SK-N-SH (cell line): Measurements from ENCODE around the gene TBK1. TPM values are rescaled to one million over a fixed set of nuclear protein-coding genes. Genes with fewer than 3 reads are reported as not detected.

Experiments
- CTCF ChIA-PET: fragments of 300-600, 350-600 bp; formaldehyde crosslinking; extraction: SDS; loops from one replicate; lab custom pipeline; 2021; lab: Yijun Ruan, JAX
- POLR2A ChIA-PET: fragments of 350-600 bp; sonication (Branson Sonifier 250); formaldehyde crosslinking; extraction: SDS; loops from one replicate; lab custom pipeline; 2020; ENCODE audit warnings: antibody characterized with exemption, inconsistent platforms; lab: Yijun Ruan, JAX
- DNase-seq: peaks from one replicate; pipeline ENCODE4 v3.0.0; 2012
- H2AFZ ChIP-seq: fragments of 200-600 bp; sonication (generic); 2 replicates; pipeline ENCODE4 v1.8.1; 2016; ENCODE audit warnings: antibody characterized with exemption, mild to moderate bottlenecking, low read depth
- H3F3A ChIP-seq: fragments of 200-600 bp; sonication (generic); replicated peaks from 2 replicates; pipeline ENCODE3; 2016; ENCODE audit warnings: antibody characterized with exemption, mild to moderate bottlenecking; ENCODE audit not compliant: insufficient read depth
- H3K27ac ChIP-seq, 2 experiments: fragments of 200-500 bp in 1 of 2; fragments of 200-600 bp in 1 of 2; sonication (Bioruptor generic) in 1 of 2; sonication (generic), shearing (Covaris generic) in 1 of 2; 2 replicates each; pipeline versions ENCODE4 v1.5.1 to v1.6.1; 2014 to 2016; ENCODE audit warnings: low read depth in 2 of 2, inconsistent platforms in 1 of 2, low read length in 1 of 2, mild to moderate bottlenecking in 1 of 2, mixed read lengths in 1 of 2
- H3K27me3 ChIP-seq: fragments of 200-600 bp; sonication (generic), shearing (Covaris generic); 2 replicates; pipeline ENCODE4 v1.6.1; 2016; ENCODE audit warnings: mixed run types; ENCODE audit not compliant: insufficient read depth
- H3K36me3 ChIP-seq, 2 experiments: fragments of 200-500 bp in 1 of 2; fragments of 200-600 bp in 1 of 2; sonication (Bioruptor generic) in 1 of 2; sonication (generic) in 1 of 2; replicated peaks in 1 of 2; 2 replicates each; pipeline versions ENCODE3 to v1.5.1; 2014 to 2016; ENCODE audit warnings: low read length in 1 of 2, mild to moderate bottlenecking in 1 of 2; ENCODE audit not compliant: insufficient read depth in 2 of 2, control insufficient read depth in 1 of 2
- H3K4me1 ChIP-seq, 2 experiments: fragments of 200-500 bp in 1 of 2; fragments of 200-600 bp in 1 of 2; sonication (Bioruptor generic) in 1 of 2; sonication (generic), shearing (Covaris generic) in 1 of 2; 2 replicates each; pipeline versions ENCODE4 v1.5.1 to v1.6.1; 2014 to 2016; ENCODE audit warnings: low read depth in 1 of 2, low read length in 1 of 2, mixed run types in 1 of 2; ENCODE audit not compliant: insufficient read depth in 2 of 2, control insufficient read depth in 1 of 2
- H3K4me2 ChIP-seq: fragments of 200-600 bp; sonication (generic), shearing (Covaris generic); 2 replicates; pipeline ENCODE4 v1.6.1; 2017; ENCODE audit warnings: mixed run types
- H3K4me3 ChIP-seq, 2 experiments: fragments of 200-500 bp in 1 of 2; fragments of 200-600 bp in 1 of 2; sonication (Bioruptor generic) in 1 of 2; sonication (generic), shearing (Covaris generic) in 1 of 2; 2 replicates each; pipeline versions ENCODE4 v1.5.1 to v1.8.1; 2014 to 2016; ENCODE audit warnings: low read depth in 2 of 2, inconsistent platforms in 1 of 2, low read length in 1 of 2, mild to moderate bottlenecking in 1 of 2, mixed read lengths in 1 of 2, moderate library complexity in 1 of 2
- H3K79me2 ChIP-seq: fragments of 200-600 bp; sonication (generic); 2 replicates; pipeline ENCODE4 v1.8.1; 2017; ENCODE audit warnings: mild to moderate bottlenecking; ENCODE audit not compliant: insufficient read depth
- H3K9ac ChIP-seq: fragments of 200-600 bp; sonication (generic); 2 replicates; pipeline ENCODE4 v1.6.1; 2017; ENCODE audit warnings: mixed run types
- H3K9me2 ChIP-seq: fragments of 200-600 bp; sonication (generic); 2 replicates; pipeline ENCODE4 v1.6.1; 2017; ENCODE audit warnings: mixed run types
- H3K9me3 ChIP-seq: fragments of 200-600 bp; sonication (generic); 2 replicates; pipeline ENCODE4 v1.6.1; 2017; ENCODE audit warnings: mixed run types, mild to moderate bottlenecking, moderate library complexity
- H4K20me1 ChIP-seq: fragments of 200-600 bp; sonication (generic); 2 replicates; pipeline ENCODE4 v1.6.1; 2017; ENCODE audit warnings: mild to moderate bottlenecking, mixed run types; ENCODE audit not compliant: insufficient read depth
- CHD2 ChIP-seq: fragments of 150-350 bp; IDR thresholded peaks from 2 replicates; pipeline ENCODE4 v1.6.1; 2018; ENCODE audit warnings: low read length; ENCODE audit not compliant: partially characterized antibody
- EP300 ChIP-seq, 2 experiments: IDR thresholded peaks; 2 replicates each; pipeline versions ENCODE4 v1.4.0 to v1.6.1; 2012; ENCODE audit warnings: borderline replicate concordance in 1 of 2, low read depth in 1 of 2, low read length in 1 of 2
- FOSL2 ChIP-seq: IDR thresholded peaks from 2 replicates; pipeline ENCODE4 v1.4.0; 2012; ENCODE audit warnings: low read depth, mild to moderate bottlenecking, moderate library complexity, borderline replicate concordance
- FOXJ3 ChIP-seq: sonication (generic); formaldehyde crosslinking; IDR thresholded peaks from 2 replicates; pipeline ENCODE4 v1.5.1; 2020; ENCODE audit warnings: mild to moderate bottlenecking, missing genetic modification reagents
- FOXM1 ChIP-seq: IDR thresholded peaks from 2 replicates; pipeline ENCODE4 v1.4.0; 2012; ENCODE audit warnings: low read depth, mild to moderate bottlenecking
- GABPA ChIP-seq: IDR thresholded peaks from 2 replicates; pipeline ENCODE4 v1.4.0; 2012; ENCODE audit warnings: low read depth, mild to moderate bottlenecking
- GATA2 ChIP-seq: sonication (generic); formaldehyde crosslinking; IDR thresholded peaks from 2 replicates; pipeline ENCODE4 v1.5.0; 2020; ENCODE audit warnings: mild to moderate bottlenecking, missing genetic modification reagents
- JUND ChIP-seq: IDR thresholded peaks from 2 replicates; pipeline ENCODE4 v1.4.0; 2012
- MEF2A ChIP-seq: IDR thresholded peaks from 2 replicates; pipeline ENCODE4 v1.4.0; 2012; ENCODE audit warnings: low read depth, borderline replicate concordance
- MXI1 ChIP-seq: IDR thresholded peaks from 2 replicates; pipeline ENCODE4 v1.6.1; 2012; ENCODE audit warnings: mild to moderate bottlenecking, low read depth, low read length, improper control_type of control experiment
- NRF1 ChIP-seq: IDR thresholded peaks from 2 replicates; pipeline ENCODE4 v1.6.1; 2012; ENCODE audit warnings: low read depth, mild to moderate bottlenecking, low read length
- POLR2AphosphoS5 ChIP-seq: IDR thresholded peaks from 2 replicates; pipeline ENCODE4 v1.6.1; 2012; ENCODE audit warnings: low read depth, low read length
- RAD21 ChIP-seq: IDR thresholded peaks from 2 replicates; pipeline ENCODE4 v1.6.1; 2012; ENCODE audit warnings: mild to moderate bottlenecking, low read length
- RCOR1 ChIP-seq: fragments of 150-350 bp; IDR thresholded peaks from 2 replicates; pipeline ENCODE4 v1.6.1; 2017; ENCODE audit warnings: antibody characterized with exemption, low read length
- REST ChIP-seq: IDR thresholded peaks from 2 replicates; pipeline ENCODE4 v1.6.1; 2012; ENCODE audit warnings: mild to moderate bottlenecking, low read depth, low read length, moderate library complexity
- RFX5 ChIP-seq: IDR thresholded peaks from 2 replicates; pipeline ENCODE4 v1.6.1; 2012; ENCODE audit warnings: mild to moderate bottlenecking, improper control_type of control experiment, low read length
- RXRA ChIP-seq: IDR thresholded peaks from 2 replicates; pipeline ENCODE4 v1.4.0; 2012; ENCODE audit warnings: low read depth, mild to moderate bottlenecking, borderline replicate concordance
- SMC3 ChIP-seq: IDR thresholded peaks from 2 replicates; pipeline ENCODE4 v1.6.1; 2012; ENCODE audit warnings: low read depth, low read length, improper control_type of control experiment
- TEAD4 ChIP-seq: IDR thresholded peaks from 2 replicates; pipeline ENCODE4 v1.4.0; 2012; ENCODE audit warnings: mild to moderate bottlenecking, borderline replicate concordance; ENCODE audit not compliant: insufficient read depth
- USF1 ChIP-seq: IDR thresholded peaks from 2 replicates; pipeline ENCODE4 v1.4.0; 2012; ENCODE audit warnings: low read depth, borderline replicate concordance
- WGBS: methylation state at CpG from one replicate; pipeline ENCODE4 v1.1.6; 2017; ENCODE audit warnings: low lambda C conversion rate; 5-methylcytosine and 5-hydroxymethylcytosine counted together
- polyA plus RNA-seq, 3 experiments: library from polyadenylated mRNA; depleted of rRNA; stranded (reverse); fragments of >200 nt; gene quantifications; 2 replicates each; pipeline ENCODE4 v1.2.3, GENCODE V29; 2012

Gene TBK1
- polyA plus RNA-seq, 1 of the 3 experiments (the other 2 are of a cell fraction) = 8.2 TPM

GRCh38 chr12:64430886-64431285 is 21.0 kb upstream of the TBK1 start:
- Histone ChIP-seq H3K4me3 (no peak overlapping the region), H3K9ac (no peak overlapping the region), H3K4me2 (no peak overlapping the region), H3K36me3 (peaks cover 68 to 95% of the 10 kb centered on the region in 2 experiments), H3K27ac (no peak overlapping the region), H3K9me2 (no peaks in the 10 kb centered on the region), H3F3A (peaks cover 11% of the 10 kb centered on the region), H3K4me1 (no peaks in the 10 kb centered on the region), H2AFZ (no peak overlapping the region), H4K20me1 (no peaks in the 10 kb centered on the region), H3K79me2 (peaks cover 5% of the 10 kb centered on the region; the same call in 1 of the 2 replicates), H3K9me3 (no peaks in the 10 kb centered on the region), H3K27me3 (no peaks in the 10 kb centered on the region)
- POLR2A ChIA-PET = no interaction called here
- TF ChIP-seq SMC3 = no peak
- WGBS = 81% methylated on average over 2 of the region's 2 CpGs
- CTCF ChIA-PET = no interaction called here
- no peak for DNase-seq

- Histone ChIP-seq H3K9me3 (no peaks in the 10 kb centered on the region), H3K9ac (no peak overlapping the region), H3K9me2 (no peaks in the 10 kb centered on the region), H3K36me3 (peaks cover 70 to 93% of the 10 kb centered on the region in 2 experiments), H2AFZ (no peak overlapping the region), H3K4me2 (no peak overlapping the region), H3K27me3 (no peaks in the 10 kb centered on the region), H4K20me1 (no peaks in the 10 kb centered on the region), H3F3A (peaks cover 11% of the 10 kb centered on the region), H3K4me3 (no peak overlapping the region), H3K79me2 (peaks cover 5% of the 10 kb centered on the region; the same call in 1 of the 2 replicates), H3K27ac (no peak overlapping the region), H3K4me1 (no peaks in the 10 kb centered on the region)
- CTCF ChIA-PET = no interaction called here
- POLR2A ChIA-PET = no interaction called here
- 97% methylated on average over 4 of the region's 4 CpGs for WGBS
- no peak for TF ChIP-seq EP300 (IDR thresholded peaks at IDR 0.05; ENCODE audit: borderline replicate concordance in 1 of 2, low read depth in 1 of 2, low read length in 1 of 2)
- no peak for TF ChIP-seq MEF2A
- no peak for TF ChIP-seq CHD2
- no peak for TF ChIP-seq NRF1
- no peak for TF ChIP-seq USF1
- no peak for TF ChIP-seq GABPA
- no peak for TF ChIP-seq TEAD4
- no peak for TF ChIP-seq RAD21
- TF ChIP-seq GATA2 (CRISPR knock-in tag) = no peak
- TF ChIP-seq RCOR1 = no peak
- no peak for DNase-seq
Observed at GRCh38 chr12:64431791-64432190, 20.1 kb upstream of the TBK1 start.

- Histone ChIP-seq H3K9me3 (no peaks in the 10 kb centered on the region), H3K9me2 (no peaks in the 10 kb centered on the region), H3K4me1 (no peaks in the 10 kb centered on the region), H3K4me3 (no peak overlapping the region), H3K4me2 (no peak overlapping the region), H3K79me2 (peaks cover 9% of the 10 kb centered on the region; the same call in 1 of the 2 replicates), H3K9ac (no peak overlapping the region), H2AFZ (no peak overlapping the region), H4K20me1 (no peaks in the 10 kb centered on the region), H3K27me3 (no peaks in the 10 kb centered on the region), H3F3A (peaks cover 8% of the 10 kb centered on the region), H3K36me3 (peaks cover 71 to 86% of the 10 kb centered on the region in 2 experiments), H3K27ac (no peak overlapping the region)
- ChIA-PET CTCF (no interaction called here), POLR2A (no interaction called here)
- 93% methylated on average over 5 of the region's 5 CpGs for WGBS
- DNase-seq = no peak
- TF ChIP-seq CHD2 (no peak), FOXJ3 (CRISPR knock-in tag) (no peak), RXRA (no peak), RCOR1 (no peak), MXI1 (no peak), FOXM1 (no peak), RFX5 (no peak), FOSL2 (no peak), EP300 (IDR thresholded peaks at IDR 0.05; ENCODE audit: borderline replicate concordance in 1 of 2, low read depth in 1 of 2, low read length in 1 of 2) (no peak), POLR2AphosphoS5 (no peak), REST (no peak), MEF2A (no peak), GABPA (no peak), JUND (no peak)
Observed at GRCh38 chr12:64433915-64434314, 18.0 kb upstream of the TBK1 start.
